A549 treated with AZD2906 at 1 μM for 4 hours (cell line): ENCODE measurements around the gene ZNF699. TPM values are rescaled to one million over a fixed set of nuclear protein-coding genes. Genes with fewer than 3 reads are reported as not detected.

Experiments
- total RNA-seq: library from RNA; stranded (reverse); fragments of 200-300 nt; extraction: Qiagen RNA extraction; gene quantifications from 5 replicates; pipeline ENCODE4 v1.2.3, GENCODE V29; 2022

Gene ZNF699
- 0.79 to 2.3 TPM (median 1.1 TPM) in 5 replicates for total RNA-seq

GRCh38 chr19:9309139-9309973 is at the start of gene ZNF699:
ZNF699 (minus strand) TSS chr19:9309838; CDS start chr19:9305119, 4,719 bp downstream.

GRCh38 chr19:9323919-9324583 is 14.4 kb upstream of the ZNF699 start, which contains the start of gene ZNF559:
ZNF559 (plus strand) TSS chr19:9324179; CDS start chr19:9338550, 14,371 bp downstream.

GRCh38 chr19:9250630-9251029 is 59.0 kb downstream of the ZNF699 start, which contains the start of gene OR7E24:
OR7E24 (plus strand) TSS chr19:9250930; CDS start chr19:9251044, 114 bp downstream.

Other genes starting within 250 kb of the ZNF699 start
- not detected in 5 replicates for gene OR1M1, start 222.8 kb downstream of the ZNF699 start, total RNA-seq
- not detected in 5 replicates for gene OR7G2, start 202.4 kb downstream of the ZNF699 start, total RNA-seq
- gene OR7G1, start 194.1 kb downstream of the ZNF699 start, total RNA-seq, result not detected in 5 replicates
- not detected in 5 replicates for gene OR7G3, start 182.9 kb downstream of the ZNF699 start, total RNA-seq
- gene ZNF317, start 169.4 kb downstream of the ZNF699 start, total RNA-seq, result 17.2 to 19.4 TPM (median 18.6 TPM) in 5 replicates
- gene OR7D2, start 130.9 kb downstream of the ZNF699 start, total RNA-seq, result 0.02 TPM in 2 of 5 replicates, not detected in the others
- 0.09 TPM in 1 of 5 replicates, not detected in the others for gene OR7D4, start 90.2 kb downstream of the ZNF699 start, total RNA-seq
- 0.06 TPM in 1 of 5 replicates, not detected in the others for gene OR7E24, start 58.9 kb downstream of the ZNF699 start, total RNA-seq
- gene ZNF559, start 14.3 kb upstream of the ZNF699 start, total RNA-seq, result 3.8 to 5.5 TPM (median 4.7 TPM) in 5 replicates
- 0.30 to 0.76 TPM (median 0.55 TPM) in 5 replicates for gene ZNF177, start 53.2 kb upstream of the ZNF699 start, total RNA-seq
- gene ZNF266, start 125.7 kb upstream of the ZNF699 start, total RNA-seq, result 2.7 to 4.0 TPM (median 3.2 TPM) in 5 replicates
- not detected in 5 replicates for gene ZNF560, start 188.8 kb upstream of the ZNF699 start, total RNA-seq
- 0.85 to 1.6 TPM (median 1.0 TPM) in 5 replicates for gene ZNF426, start 228.8 kb upstream of the ZNF699 start, total RNA-seq